Endothelial cell (in vitro differentiated cells): ENCODE measurements around the gene SULT2B1. TPM values are rescaled to one million over a fixed set of nuclear protein-coding genes. Genes with fewer than 3 reads are reported as not detected.

Source experiments
- DNase-seq: peaks from one replicate; pipeline ENCODE4 v3.0.0; 2021; ENCODE audit warnings: low spot score
- H3K27ac Mint-ChIP-seq: one replicate; pipeline ENCODE4 v1.8.0; 2021; ENCODE audit warnings: mixed read lengths, inconsistent platforms; ENCODE audit not compliant: unreplicated experiment
- H3K27me3 Mint-ChIP-seq: one replicate; pipeline ENCODE4 v1.8.0; 2021; ENCODE audit warnings: mild to moderate bottlenecking, moderate library complexity, mixed read lengths, inconsistent platforms; ENCODE audit not compliant: unreplicated experiment
- H3K36me3 Mint-ChIP-seq: one replicate; pipeline ENCODE4 v1.8.0; 2021; ENCODE audit warnings: mild to moderate bottlenecking, low read depth, mixed read lengths, inconsistent platforms; ENCODE audit not compliant: unreplicated experiment
- H3K4me1 Mint-ChIP-seq: one replicate; pipeline ENCODE4 v1.8.0; 2021; ENCODE audit warnings: mild to moderate bottlenecking, mixed read lengths, inconsistent platforms; ENCODE audit not compliant: unreplicated experiment
- H3K4me3 Mint-ChIP-seq: one replicate; pipeline ENCODE4 v1.8.0; 2021; ENCODE audit warnings: mild to moderate bottlenecking, mixed read lengths, inconsistent platforms; ENCODE audit not compliant: unreplicated experiment
- H3K9me3 Mint-ChIP-seq: one replicate; pipeline ENCODE4 v1.8.0; 2021; ENCODE audit warnings: mixed read lengths, inconsistent platforms; ENCODE audit not compliant: unreplicated experiment
- CTCF ChIP-seq: fragments of 200-600 bp; sonication (generic); IDR thresholded peaks from one replicate; pipeline ENCODE4 v1.5.0; 2021; ENCODE audit warnings: antibody characterized with exemption; ENCODE audit not compliant: unreplicated experiment
- total RNA-seq: library from RNA; stranded (reverse); fragmentation: NEBNext Ultra II Directional; extraction: Animal tissue kit (Norgen Biotek cat#: 25700); gene quantifications from one replicate; pipeline ENCODE4 v1.2.1, GENCODE V29; 2021; ENCODE audit not compliant: unreplicated experiment

SULT2B1 gene
- total RNA-seq, 1 donor from 2014 or later, result 0.62 TPM

DNA sequence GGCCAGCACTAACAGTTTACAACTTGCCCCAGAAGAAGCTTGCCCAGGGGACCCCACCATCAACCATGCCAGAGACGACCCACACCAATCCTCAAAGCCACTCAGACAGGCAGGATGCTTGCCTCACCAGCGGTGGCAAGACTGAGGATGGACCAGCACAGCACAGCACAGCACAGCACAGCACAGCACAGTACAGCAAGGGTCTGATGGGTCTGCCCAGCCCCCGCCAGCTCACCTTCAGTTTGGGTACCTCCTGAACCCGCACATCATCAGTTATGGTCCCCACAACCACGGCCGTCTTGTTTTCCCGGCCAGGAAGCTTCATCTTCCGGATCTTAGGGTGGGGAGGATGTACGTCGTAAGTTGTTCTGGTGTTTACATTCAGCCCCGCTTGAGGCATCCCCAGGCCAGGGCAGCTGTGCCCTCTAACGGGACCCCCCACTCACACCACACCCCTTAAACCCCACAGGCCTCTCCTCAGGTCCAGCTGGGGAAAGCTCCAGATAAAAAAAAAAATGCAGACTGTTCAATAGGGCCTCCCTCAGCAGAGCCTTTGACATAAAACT is 64.6 kb downstream of the SULT2B1 start:
- H3K27ac Mint-ChIP-seq, result no peak overlapping the region
- peak overlapping the region; percentile 99 for H3K4me3 Mint-ChIP-seq
- peaks cover 15% of the 10 kb centered on the region for H3K27me3 Mint-ChIP-seq
- H3K4me1 Mint-ChIP-seq, result peaks cover 28% of the 10 kb centered on the region
- DNase-seq, result no peak
- H3K36me3 Mint-ChIP-seq, result peaks cover 30% of the 10 kb centered on the region
- no peak for TF ChIP-seq CTCF
- H3K9me3 Mint-ChIP-seq, result no peaks in the 10 kb centered on the region

DNA sequence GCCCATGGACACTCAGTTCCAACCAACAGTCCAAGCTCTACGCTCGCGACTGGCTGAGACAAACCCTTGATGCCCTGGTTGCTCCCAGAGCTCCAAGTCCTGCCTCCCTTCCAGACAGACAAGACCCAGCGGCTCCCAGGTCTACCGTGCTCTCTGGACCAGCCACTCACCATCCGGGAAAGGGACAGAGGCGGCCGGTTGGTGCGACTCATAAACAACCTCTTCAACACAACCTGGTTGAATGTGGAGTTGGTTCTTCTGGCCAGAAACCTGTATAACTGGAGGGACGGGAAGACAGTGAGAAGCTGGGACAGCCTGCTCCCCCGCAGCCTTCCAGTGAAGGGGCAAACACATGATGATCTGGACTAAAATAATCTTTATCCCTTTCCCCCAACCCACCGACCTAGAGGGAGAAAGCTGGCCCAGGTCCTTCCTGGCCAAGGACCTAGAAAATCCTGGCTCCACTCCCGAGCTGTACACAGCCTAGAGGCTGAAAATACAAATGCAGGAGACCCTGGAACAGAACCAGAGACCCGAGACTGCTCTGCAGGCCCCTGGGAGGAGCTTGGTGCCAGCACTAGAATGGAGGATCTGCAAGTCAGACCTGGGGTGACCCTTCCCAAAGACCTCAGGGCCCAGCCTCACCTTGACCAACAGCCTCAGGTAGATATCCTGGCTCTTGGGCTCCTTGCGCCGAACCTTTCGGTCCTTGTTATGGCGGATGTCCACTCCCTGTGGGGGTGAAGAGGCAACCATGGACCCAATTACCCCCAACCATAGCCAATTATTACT is 65.4 kb downstream of the SULT2B1 start:
- H3K4me3 Mint-ChIP-seq, result peak overlapping the region; percentile 99
- H3K4me1 Mint-ChIP-seq, result peaks cover 28% of the 10 kb centered on the region
- no peak for TF ChIP-seq CTCF
- H3K27ac Mint-ChIP-seq, result peak overlapping the region; percentile 96
- no peak for DNase-seq
- H3K9me3 Mint-ChIP-seq, result no peaks in the 10 kb centered on the region
- peaks cover 32% of the 10 kb centered on the region for H3K36me3 Mint-ChIP-seq
- H3K27me3 Mint-ChIP-seq, result peaks cover 15% of the 10 kb centered on the region

DNA sequence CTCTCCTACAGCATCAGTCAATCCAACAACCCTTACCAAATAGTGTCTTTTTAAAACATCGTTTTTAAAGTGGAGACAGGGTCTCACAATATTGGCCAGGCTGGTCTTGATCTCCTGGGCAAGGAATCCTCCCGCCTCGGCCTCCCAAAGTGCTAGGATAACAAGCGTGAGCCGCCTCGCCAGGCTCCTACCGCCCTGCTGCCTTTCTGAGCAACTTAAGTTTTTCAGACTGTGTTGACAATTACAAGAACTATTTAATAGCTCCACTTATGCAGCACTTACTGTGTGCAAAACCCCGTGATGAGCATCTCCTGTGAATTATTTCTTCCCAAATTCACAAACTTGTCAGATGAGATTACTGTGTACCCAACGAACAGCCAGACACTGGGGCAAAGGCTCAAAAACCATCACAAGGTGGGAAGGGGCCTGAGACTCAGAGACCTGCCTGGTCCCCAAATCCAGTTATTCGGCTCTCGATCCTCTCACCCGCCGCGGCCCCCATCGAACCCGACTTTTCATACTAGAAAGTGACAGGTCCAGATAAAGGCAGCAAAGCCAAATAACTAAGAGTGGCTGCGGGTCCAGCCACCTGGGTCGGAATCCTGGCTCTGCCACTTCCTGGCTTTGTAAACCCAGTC is 66.4 kb downstream of the SULT2B1 start:
- Mint-ChIP-seq H3K27ac (peak overlapping the region; percentile 96), H3K36me3 (peaks cover 36% of the 10 kb centered on the region), H3K27me3 (peaks cover 15% of the 10 kb centered on the region), H3K9me3 (no peaks in the 10 kb centered on the region), H3K4me3 (peak overlapping the region; percentile 99), H3K4me1 (peaks cover 30% of the 10 kb centered on the region)
- TF ChIP-seq CTCF, result no peak
- DNase-seq, result no peak

DNA sequence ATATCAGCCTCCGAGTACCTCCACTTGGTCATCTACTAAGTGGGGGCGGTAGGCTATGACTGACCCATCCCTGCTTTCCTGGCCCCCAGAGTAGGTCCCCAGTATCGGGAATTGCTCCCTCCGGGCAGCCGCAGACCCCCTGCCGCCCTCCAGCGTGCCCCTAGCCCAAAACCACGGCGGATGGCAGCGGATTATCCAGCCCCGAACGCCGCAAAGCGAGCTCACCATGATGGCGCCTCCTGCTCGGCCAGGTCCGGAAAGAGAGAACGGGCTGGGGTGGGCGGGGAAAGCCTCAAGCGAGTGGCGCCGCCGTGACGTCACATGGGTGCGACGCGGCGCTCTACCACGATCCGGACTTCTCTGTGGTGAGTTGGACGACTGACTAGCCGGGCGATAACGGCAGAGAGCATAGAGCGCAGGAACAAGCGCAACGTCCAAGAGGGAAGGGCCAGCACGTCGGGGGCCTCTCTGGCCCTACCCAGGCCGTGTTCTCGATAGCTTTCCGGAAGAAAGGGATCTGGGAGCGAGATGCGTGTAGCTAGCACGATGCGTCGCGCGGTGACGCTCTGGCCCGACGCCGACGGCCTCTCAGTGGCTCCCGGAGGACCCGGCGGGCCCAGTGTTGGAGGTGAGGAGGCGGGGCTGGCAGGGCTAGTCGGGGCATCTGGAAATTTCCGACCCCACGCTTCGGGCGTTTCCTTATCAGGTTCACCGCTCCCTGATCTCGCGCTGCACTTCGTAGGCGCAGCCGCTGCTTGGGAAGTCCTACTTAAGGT is 67.1 kb downstream of the SULT2B1 start, which contains the start of the genes RPL18 and SPHK2:
RPL18 (minus strand) TSS at position 263 of the 776 bp plus-strand sequence; CDS start at position 228, 35 bp downstream.
SPHK2 (plus strand) TSS at position 591 of the 776 bp plus-strand sequence. CDS start 1,009 bp downstream, outside the sequence.
- no peak for TF ChIP-seq CTCF
- peak within 1 kb of the TSS; percentile 96 for H3K27ac Mint-ChIP-seq
- H3K4me3 Mint-ChIP-seq, result peak within 1 kb of the TSS; percentile 99
- H3K9me3 Mint-ChIP-seq, result no peaks in the 10 kb centered on the region
- H3K36me3 Mint-ChIP-seq, result peaks cover 35% of the 10 kb centered on the region
- peak; percentile 95 for DNase-seq
- peaks cover 35% of the 10 kb centered on the region for H3K4me1 Mint-ChIP-seq
- H3K27me3 Mint-ChIP-seq, result peaks cover 12% of the 10 kb centered on the region
